ENCODE measurements around the gene ARSB.

ARSB gene

DNA sequence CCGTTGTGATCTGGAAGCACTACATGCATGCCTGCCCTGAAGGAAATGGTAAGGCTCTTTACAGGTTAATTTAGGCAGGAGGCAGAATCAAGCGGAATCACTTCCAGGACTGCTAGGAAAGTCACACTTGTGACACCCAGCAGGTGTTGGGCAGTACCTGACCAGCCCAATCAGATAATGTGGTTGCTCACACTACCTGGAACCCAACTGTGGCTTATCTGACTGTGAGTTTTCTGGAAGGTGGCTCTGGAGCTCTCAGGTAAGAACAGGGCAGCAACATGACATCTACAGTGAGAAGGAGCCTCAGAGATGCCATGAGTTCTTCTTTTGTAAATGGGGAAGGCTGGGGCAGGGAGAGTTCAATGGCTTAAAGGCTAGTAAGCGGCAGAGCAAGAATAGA, 146.4 kb downstream of the ARSB start:
- no peak for DNase-seq (ENCODE audit: low read depth in 2 of 2)

GRCh38 chr5:78837836-78838235, 147.3 kb downstream of the ARSB start:
- no peak for DNase-seq (ENCODE audit: low read depth in 2 of 2)

DNA sequence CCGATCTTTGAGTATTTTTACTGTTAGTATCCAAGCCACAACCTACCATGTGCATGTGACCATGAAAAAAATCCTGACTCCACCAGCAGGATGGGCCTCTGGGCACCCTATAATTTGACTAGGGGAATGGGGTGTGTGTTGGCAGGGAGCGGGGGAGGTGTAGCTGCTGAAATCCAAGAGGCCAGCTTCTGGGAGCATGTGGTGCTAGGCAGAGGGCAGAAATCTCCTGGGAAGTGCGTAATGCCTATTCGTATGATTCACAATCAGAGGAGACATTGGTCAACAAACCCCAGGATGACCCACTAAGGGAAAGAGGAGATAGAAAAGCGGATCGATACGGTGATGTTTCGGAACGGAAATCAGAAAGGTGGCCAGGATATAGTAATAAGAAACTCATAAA, 149.9 kb downstream of the ARSB start:
- no peak for DNase-seq (ENCODE audit: low read depth in 2 of 2)

DNA sequence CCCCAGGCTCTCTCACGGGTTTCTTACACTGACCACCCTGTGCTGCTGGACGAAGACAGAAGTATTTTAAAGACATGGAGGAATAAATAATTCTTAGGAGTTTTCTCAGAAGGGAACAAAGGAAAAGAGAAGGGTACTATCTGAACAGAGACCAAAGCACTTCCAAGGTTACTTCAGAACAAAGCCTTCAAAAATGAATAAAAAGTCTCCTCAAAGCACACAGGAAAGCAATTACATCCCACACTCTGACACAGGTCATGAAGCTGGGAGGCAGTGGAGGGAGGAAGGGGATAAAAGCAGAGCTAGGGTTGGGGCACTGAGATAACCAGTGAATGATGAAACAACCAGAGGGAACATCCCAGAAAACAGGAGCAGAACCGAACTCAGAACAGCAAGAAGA, 151.8 kb downstream of the ARSB start:
- no peak for DNase-seq (ENCODE audit: low read depth in 2 of 2)

DNA sequence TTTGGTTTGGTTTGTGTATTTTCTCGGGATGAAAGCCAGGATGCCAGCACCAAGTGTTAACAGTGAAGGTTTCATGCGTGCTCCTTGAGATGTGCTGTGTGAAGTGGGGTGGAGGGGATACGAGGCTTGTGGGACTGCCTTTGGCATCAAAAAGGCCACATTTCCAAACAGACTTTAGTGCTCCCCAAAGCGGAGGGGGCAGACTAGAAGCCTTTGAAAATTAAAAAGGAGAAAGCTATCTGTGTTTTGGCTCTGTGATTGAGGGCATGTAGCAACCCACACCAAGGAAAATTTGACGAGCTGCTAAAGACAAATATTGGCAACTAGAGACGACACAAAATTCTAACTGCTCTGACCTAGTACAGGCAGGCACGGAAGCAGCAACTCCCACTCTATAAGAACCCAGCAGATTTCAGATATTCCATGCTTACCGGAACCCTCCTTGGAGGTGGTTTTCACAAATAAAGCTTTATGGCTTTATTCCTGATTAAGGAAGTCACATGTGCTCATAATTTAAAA, 154.5 kb downstream of the ARSB start:
- no peak for DNase-seq (ENCODE audit: low read depth in 2 of 2)

GRCh38 chr5:78829811-78830527, 155.1 kb downstream of the ARSB start:
- no peak for DNase-seq (ENCODE audit: low read depth in 2 of 2)

DNA sequence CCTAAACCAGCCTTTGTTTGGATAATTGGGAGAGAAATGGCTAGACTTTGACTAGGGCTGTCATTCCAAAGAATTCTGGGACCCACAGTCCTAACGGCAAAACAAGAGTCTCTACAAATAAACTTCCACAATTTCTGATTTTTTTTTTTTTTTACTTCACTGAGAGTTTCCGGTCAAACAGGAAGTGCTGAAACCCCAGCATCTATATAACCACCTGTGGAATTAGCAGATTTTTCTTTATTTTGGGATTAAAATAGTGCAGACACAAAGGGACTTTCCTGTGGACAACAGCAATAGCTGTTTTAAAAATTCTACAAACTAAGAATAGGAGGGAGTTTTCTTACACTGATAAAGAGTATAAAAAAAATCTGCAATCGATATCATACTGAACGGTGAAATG, 157.4 kb downstream of the ARSB start:
- no peak for DNase-seq (ENCODE audit: low read depth in 2 of 2)

- DNase-seq (ENCODE audit: low read depth in 2 of 2), result no peak
These were observed 160.3 kb downstream of the ARSB start for GRCh38 chr5:78824831-78825281.

DNA sequence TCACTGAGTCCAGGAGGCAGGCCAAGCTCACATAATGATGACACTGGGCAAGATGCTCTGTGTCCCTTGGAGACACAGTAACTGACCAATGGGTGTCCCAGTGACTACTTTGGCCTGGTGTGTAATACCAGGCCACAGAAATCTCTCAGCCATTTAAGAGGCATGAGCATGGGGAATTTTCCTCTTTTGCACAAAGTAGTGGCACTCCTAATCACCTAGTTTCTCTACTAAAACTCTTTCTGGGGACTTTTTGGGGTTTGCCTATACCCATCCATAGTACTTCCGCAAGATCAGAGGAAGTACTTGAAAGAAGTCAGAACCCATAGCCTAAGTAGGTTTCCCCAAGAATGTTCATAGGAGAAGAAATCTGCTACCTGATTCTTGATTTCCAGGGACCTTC, 161.9 kb downstream of the ARSB start:
- no peak for DNase-seq (ENCODE audit: low read depth in 2 of 2)

GRCh38 chr5:78821536-78822021, 163.5 kb downstream of the ARSB start:
- no peak for DNase-seq (ENCODE audit: low read depth in 2 of 2)

DNA sequence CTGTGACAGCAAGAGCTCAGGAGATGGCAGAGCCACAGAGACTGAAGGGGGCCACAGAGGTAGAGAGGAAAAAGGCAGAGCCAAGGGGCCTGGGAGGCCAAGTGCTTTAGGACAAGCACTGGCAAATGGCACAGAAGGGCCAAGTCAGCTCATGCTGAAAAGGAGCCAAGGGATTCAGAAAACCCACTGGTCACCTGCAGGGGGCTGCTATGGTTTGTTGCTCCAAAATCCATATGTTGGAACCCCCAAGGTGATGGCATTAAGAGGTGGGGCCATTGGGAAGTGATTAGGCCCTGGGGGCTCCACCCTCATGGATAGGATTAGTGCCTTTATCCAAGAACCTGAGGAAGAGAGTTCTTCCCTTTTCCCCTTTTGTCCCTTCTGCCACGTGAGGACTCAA, 165.4 kb downstream of the ARSB start:
- DNase-seq (ENCODE audit: low read depth in 2 of 2), result no peak

DNA sequence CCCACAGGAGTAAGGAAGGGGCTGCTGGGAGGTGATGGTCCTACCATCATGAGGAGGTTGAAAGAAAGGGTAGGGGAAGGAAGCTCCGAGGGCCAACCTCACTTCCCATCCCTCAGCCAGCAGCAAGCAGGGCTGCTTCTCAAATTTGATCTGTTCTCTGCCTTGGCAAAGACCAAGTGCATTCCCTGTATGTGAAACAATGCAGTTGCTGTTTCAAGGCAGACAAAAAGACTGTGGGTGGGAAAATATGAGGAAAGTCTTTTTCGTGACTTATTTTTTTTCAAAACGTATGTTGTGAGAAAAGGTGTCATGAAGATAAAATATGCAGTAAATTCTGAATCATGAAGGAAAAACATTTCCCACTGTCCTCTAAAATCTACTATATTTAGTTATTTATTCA, 165.9 kb downstream of the ARSB start:
- no peak for DNase-seq (ENCODE audit: low read depth in 2 of 2)

DNA sequence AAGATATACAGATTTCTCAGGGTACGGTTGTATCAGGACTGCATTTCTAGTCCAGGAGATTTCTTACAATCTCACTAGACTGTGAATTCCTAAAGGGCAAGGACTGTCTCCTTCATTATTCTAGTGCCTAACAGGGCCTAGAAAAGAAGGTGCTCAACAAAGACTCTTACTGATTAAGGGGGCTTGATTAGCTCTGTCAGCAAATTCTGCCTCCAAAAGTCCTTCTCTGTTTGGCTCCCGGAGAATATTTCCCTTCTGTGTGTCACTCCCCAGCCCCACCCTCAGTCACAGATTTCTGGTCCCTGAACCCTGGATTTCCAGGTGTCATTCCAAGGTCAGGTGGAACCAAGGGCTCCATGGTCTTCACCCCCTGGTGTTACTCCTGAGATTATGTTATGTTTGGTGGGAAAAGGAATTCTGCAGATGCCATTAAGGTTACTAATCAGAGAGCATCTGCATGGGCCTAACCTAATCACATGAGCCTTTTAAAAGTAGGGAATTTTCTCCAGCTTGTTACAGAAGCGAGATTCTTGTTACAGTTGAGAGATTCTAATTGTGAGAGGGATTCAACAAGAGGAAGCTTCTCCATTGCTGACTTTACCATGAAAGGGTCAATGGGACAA, 168.9 kb downstream of the ARSB start:
- no peak for DNase-seq (ENCODE audit: low read depth in 2 of 2)

- DNase-seq (ENCODE audit: low read depth in 2 of 2), result no peak
These were observed 171.1 kb downstream of the ARSB start for GRCh38 chr5:78813906-78814530.

DNA sequence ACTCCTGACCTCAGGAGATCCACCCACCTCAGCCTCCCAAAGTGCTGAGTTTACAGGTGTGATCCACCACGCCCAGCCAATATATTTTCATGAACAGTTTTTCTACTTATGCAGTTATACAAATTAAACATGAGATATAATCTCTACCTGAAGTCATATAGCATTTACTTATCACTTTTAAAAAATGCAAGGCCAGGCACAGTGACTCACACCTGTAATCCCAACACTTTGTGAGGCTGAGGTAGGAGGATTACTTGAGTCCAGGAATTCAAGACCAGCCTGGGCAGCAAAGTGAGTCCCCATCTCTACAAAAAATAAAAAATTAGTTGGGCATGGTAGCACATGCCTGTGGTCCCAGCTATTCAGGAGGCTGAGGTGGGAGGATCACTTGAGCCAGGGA, 171.8 kb downstream of the ARSB start:
- DNase-seq (ENCODE audit: low read depth in 2 of 2), result no peak

GRCh38 chr5:78811866-78812265, 173.2 kb downstream of the ARSB start:
- no peak for DNase-seq (ENCODE audit: low read depth in 2 of 2)

- DNase-seq (ENCODE audit: low read depth in 2 of 2), result no peak
These were observed 173.8 kb downstream of the ARSB start for GRCh38 chr5:78811121-78811817.

DNA sequence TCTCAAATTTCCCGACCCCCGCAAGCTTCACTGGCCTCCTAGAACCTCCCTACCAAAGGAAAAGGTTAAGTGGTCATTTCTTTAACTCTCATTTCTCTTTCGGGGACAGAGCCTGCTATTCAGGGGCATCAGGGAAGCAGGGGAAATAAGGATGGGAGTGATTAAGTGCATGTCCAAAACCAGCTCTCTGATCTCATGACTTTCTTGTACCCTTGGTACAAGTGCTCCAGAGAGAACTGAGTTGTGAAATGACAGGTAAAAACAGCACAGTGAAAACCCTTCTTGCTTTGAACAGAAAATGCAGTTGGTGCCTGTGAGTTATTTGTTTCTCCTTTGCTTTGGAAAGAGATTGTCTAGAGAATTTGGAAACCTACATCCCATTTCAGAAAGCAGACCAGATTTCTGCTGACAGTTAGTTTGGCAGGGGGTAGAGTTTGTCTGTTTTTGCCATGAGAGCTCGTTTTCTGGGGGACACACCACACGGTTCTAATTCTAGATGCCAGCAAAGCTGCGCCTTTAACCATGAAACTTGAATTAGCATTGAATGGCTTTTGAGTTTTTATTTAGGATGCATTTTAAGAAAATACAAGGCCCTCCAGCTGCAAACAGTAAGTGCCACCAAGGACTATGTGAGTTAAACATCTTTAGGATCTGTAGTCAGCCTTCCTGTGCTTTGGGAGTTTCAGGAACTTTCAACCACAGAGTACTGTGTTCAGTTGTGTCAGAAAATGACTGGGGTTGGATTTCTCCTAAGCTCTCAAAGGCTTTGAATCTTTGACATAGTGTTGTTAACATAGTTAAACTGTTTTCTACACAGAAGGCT, 174.8 kb downstream of the ARSB start:
- DNase-seq (ENCODE audit: low read depth in 2 of 2), result no peak

DNA sequence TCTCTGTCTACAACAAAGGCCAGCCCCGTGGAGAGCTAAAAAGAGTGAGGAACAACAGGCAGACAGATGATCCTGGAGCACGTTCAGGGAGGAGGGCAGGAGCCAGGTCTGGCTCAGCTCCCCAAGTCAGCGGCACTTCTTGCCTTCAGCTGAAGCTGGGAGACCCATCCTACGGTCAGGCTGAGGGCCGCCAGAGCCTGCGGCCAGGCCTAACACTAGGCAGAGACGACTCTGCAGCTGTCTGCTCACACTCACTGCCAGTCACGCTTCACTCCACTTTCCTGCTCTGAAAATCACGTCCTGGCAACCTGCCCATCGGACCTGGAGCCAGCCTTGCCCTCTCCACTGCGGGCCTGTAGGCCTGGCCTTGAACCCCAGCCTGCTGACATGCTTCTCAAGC, 175.7 kb downstream of the ARSB start:
- DNase-seq (ENCODE audit: low read depth in 2 of 2), result no peak

- DNase-seq (ENCODE audit: low read depth in 2 of 2), result no peak
These were observed 176.3 kb downstream of the ARSB start for GRCh38 chr5:78808818-78809217.

DNA sequence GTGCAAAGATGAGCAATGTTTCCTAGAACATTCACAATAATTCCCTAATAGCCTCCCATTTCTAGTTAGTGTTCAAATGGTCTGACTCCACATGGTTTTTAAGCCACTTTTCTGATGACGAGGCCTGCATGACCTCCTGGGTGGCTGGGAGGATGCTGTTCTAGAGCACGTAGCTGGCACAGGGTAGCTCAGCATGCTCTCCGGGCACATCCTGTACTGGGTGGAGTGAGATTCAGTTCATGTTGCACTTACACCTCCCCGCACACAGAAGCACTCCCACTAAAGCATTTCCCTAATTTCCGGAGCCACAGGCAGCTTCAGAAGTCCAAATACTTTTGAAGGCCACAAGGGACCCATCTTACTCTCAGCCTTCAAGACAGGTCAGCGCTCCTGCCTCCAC, 176.7 kb downstream of the ARSB start:
- no peak for DNase-seq (ENCODE audit: low read depth in 2 of 2)
